GM18909 (cell line): Measurements from ENCODE around the gene PRDM11.

Experiments
- ATAC-seq: cut with Tn5 transposase; IDR thresholded peaks from one replicate; pipeline ENCODE4 v1.9.1; 2021; ENCODE audit warnings: mild to moderate bottlenecking; ENCODE audit not compliant: unreplicated experiment, poor library complexity

PRDM11 gene

GRCh38 chr11:45280449-45280848 is 134.0 kb downstream of the PRDM11 start:
- no peak for ATAC-seq

DNA sequence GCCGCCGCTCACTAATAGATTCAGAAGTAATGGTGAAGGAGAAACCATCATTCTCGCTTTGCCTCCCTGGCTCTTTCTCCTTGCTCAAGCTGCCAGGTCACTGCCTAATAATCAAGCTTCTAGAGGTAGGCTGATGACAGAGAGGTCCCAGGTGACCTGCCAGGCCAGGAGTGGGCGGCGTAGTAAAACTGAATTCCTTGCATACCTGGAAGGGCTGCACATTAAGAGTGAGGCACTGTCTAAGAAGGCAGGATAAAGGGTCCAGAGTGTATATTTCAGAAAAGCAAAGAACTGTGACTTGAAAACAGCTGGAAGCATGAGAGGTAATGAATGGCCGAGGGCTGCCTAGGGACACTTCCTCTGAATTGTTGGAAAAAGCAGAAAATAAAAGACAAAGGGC is 135.6 kb downstream of the PRDM11 start:
- no peak for ATAC-seq
